ENCODE results near the gene SMIM28.

DNA sequence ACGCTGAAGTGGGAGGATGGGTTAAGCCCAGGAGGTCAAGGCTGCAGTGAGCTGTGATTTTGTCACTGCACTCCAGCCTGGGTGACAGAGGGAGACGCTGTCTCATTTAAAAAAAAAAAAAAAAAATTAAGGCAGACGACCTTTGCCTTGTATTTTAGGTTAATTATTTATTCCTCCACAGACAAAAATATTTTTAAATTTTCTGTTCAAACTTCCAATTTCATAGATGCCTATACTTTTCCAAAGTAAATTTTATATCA lies 6.3 kb upstream of the SMIM28 start:
- TF ChIP-seq, protein P1, sequence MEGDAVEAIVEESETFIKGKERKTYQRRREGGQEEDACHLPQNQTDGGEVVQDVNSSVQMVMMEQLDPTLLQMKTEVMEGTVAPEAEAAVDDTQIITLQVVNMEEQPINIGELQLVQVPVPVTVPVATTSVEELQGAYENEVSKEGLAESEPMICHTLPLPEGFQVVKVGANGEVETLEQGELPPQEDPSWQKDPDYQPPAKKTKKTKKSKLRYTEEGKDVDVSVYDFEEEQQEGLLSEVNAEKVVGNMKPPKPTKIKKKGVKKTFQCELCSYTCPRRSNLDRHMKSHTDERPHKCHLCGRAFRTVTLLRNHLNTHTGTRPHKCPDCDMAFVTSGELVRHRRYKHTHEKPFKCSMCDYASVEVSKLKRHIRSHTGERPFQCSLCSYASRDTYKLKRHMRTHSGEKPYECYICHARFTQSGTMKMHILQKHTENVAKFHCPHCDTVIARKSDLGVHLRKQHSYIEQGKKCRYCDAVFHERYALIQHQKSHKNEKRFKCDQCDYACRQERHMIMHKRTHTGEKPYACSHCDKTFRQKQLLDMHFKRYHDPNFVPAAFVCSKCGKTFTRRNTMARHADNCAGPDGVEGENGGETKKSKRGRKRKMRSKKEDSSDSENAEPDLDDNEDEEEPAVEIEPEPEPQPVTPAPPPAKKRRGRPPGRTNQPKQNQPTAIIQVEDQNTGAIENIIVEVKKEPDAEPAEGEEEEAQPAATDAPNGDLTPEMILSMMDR (IDR thresholded peaks at IDR 0.05), result no peak
- no peak for TF ChIP-seq POLR2AphosphoS5 (IDR thresholded peaks at IDR 0.05)
